Mucosa of descending colon (tissue), 3 donors: Measurements from ENCODE around the gene KIF16B. TPM values are rescaled to one million over a fixed set of nuclear protein-coding genes. Genes with fewer than 3 reads are reported as not detected.
"Not testable (repeated sequence)": the region's sequence is repeated elsewhere in the genome, so short reads cannot be mapped to it uniquely, and the experiment has no call there.

Experiments used
- ATAC-seq: fragments of 200-7000 bp; cut with Tn5 transposase; one replicate; pipeline ENCODE4 v1.9.1; 2020; ENCODE audit warnings: mild to moderate bottlenecking, moderate library complexity
- DNase-seq, 3 donors: peaks; one replicate each; pipeline ENCODE4 v3.0.0-alpha.2; 2020
- H3K36me3 ChIP-seq: fragments of 200-600 bp; one replicate; pipeline ENCODE4 v1.8.0; 2021; ENCODE audit warnings: low read depth, mild to moderate bottlenecking
- H3K4me1 ChIP-seq: fragments of 200-600 bp; one replicate; pipeline ENCODE4 v1.8.0; 2021; ENCODE audit warnings: low read depth, mild to moderate bottlenecking
- H3K4me3 ChIP-seq: fragments of 200-600 bp; one replicate; pipeline ENCODE4 v1.8.0; 2021; ENCODE audit warnings: mild to moderate bottlenecking
- H3K9me3 ChIP-seq: fragments of 200-600 bp; one replicate; pipeline ENCODE4 v1.8.0; 2021; ENCODE audit warnings: mild to moderate bottlenecking
- CTCF ChIP-seq: fragments of 200-600 bp; IDR thresholded peaks from one replicate; pipeline ENCODE4 v1.8.0; 2022; ENCODE audit warnings: antibody characterized with exemption, mild to moderate bottlenecking
- intact Hi-C, 2 donors: fragments of 100-400 bp; cut with DNase I in 1 of 2; cut with micrococcal nuclease in 1 of 2; formaldehyde crosslinking; loops; one replicate each; pipeline versions ENCODE4 v1.11.0 to v1.11.1; 2022; cut with DNase I, micrococcal nuclease
- total RNA-seq, 3 donors: library from RNA; stranded (reverse); fragmentation: NEBNext Ultra II Directional in 2 of 3; extraction: Animal tissue kit (Norgen Biotek cat#: 25700) in 2 of 3; gene quantifications; one replicate each; pipeline versions ENCODE4 v1.2.1 to v1.2.4, GENCODE V29; 2021 to 2023
- donor health status: DM: no; HTN: no; CAD: no; lungs with moderate emphysema.
- donor health status: DM: no; HTN: no; CAD: no.
- donor health status: DM: no; HTN: yes; CAD: no.

The KIF16B gene
- total RNA-seq, 3 donors from 2014 or later: 48.5 to 81.7 (median 65.1) TPM

- Histone ChIP-seq H3K9me3 (no peaks in the 10 kb centered on the region), H3K36me3 (no peaks in the 10 kb centered on the region), H3K4me1 (no peaks in the 10 kb centered on the region), H3K4me3 (no peak overlapping the region)
- no peak for DNase-seq
- intact Hi-C loops: no loop called here
- no peak for TF ChIP-seq CTCF
- no peak for ATAC-seq
Measured at GRCh38 chr20:16446246-16446645, 127.0 kb downstream of the KIF16B start.

GRCh38 chr20:16445482-16445881, 127.8 kb downstream of the KIF16B start:
- intact Hi-C loops: no loop called here
- TF ChIP-seq CTCF: no peak
- Histone ChIP-seq H3K4me3 (no peak overlapping the region), H3K9me3 (no peaks in the 10 kb centered on the region), H3K36me3 (no peaks in the 10 kb centered on the region), H3K4me1 (no peaks in the 10 kb centered on the region)
- no peak for DNase-seq
- no peak for ATAC-seq

- no peaks in the 10 kb centered on the region for H3K4me1 ChIP-seq
- intact Hi-C loops: no loop called here
- no peaks in the 10 kb centered on the region for H3K9me3 ChIP-seq
- no peaks in the 10 kb centered on the region for H3K36me3 ChIP-seq
- TF ChIP-seq CTCF: no peak
- no peak for ATAC-seq
- no peak for DNase-seq
- no peak overlapping the region for H3K4me3 ChIP-seq
Measured at GRCh38 chr20:16444057-16444777, 129.0 kb downstream of the KIF16B start.

- Histone ChIP-seq H3K36me3 (no peaks in the 10 kb centered on the region), H3K9me3 (no peaks in the 10 kb centered on the region), H3K4me1 (no peaks in the 10 kb centered on the region), H3K4me3 (no peak overlapping the region)
- no peak for DNase-seq
- intact Hi-C loops: no loop called here
- TF ChIP-seq CTCF: no peak
- no peak for ATAC-seq
Measured at GRCh38 chr20:16441546-16442164, 131.6 kb downstream of the KIF16B start.

- DNase-seq: no peak
- intact Hi-C loops: no loop called here
- TF ChIP-seq CTCF: no peak
- H3K36me3 ChIP-seq: no peaks in the 10 kb centered on the region
- no peak for ATAC-seq
- no peaks in the 10 kb centered on the region for H3K9me3 ChIP-seq
- H3K4me1 ChIP-seq: no peaks in the 10 kb centered on the region
- H3K4me3 ChIP-seq: no peak overlapping the region
Measured at GRCh38 chr20:16440686-16441085, 132.6 kb downstream of the KIF16B start.

GRCh38 chr20:16439540-16439939, 133.7 kb downstream of the KIF16B start:
- ATAC-seq, DNase-seq, H3K9me3 ChIP-seq, H3K4me1 ChIP-seq, intact Hi-C loops, H3K36me3 ChIP-seq, H3K4me3 ChIP-seq: not testable (repeated sequence)
